NCI-H526 (cell line): Measurements from ENCODE around the gene USH1C.

Source experiments
- DNase-seq, 2 experiments: peaks; one replicate each; lab custom pipeline; 2025; lab: John Stamatoyannopoulos, UW

Gene USH1C

GRCh38 chr11:17570034-17570433 lies 25.8 kb upstream of the USH1C start:
- DNase-seq = no peak

GRCh38 chr11:17568944-17569343 lies 24.7 kb upstream of the USH1C start:
- no peak for DNase-seq

GRCh38 chr11:17564687-17565042 lies 20.4 kb upstream of the USH1C start:
- peak in 1 of 2 experiments; percentile 17 for DNase-seq

GRCh38 chr11:17563961-17564686 lies 19.9 kb upstream of the USH1C start:
- DNase-seq = no peak

- DNase-seq = peak in 1 of 2 experiments; percentile 16
Measured at GRCh38 chr11:17563231-17563646, 19.0 kb upstream of the USH1C start.

GRCh38 chr11:17561526-17561925 lies 17.3 kb upstream of the USH1C start:
- no peak for DNase-seq

- DNase-seq = no peak
Measured at GRCh38 chr11:17561111-17561415, 16.8 kb upstream of the USH1C start.

GRCh38 chr11:17560281-17561110 lies 16.3 kb upstream of the USH1C start:
- DNase-seq = no peak

GRCh38 chr11:17559341-17560087 lies 15.3 kb upstream of the USH1C start:
- DNase-seq = no peak

GRCh38 chr11:17558916-17559315 lies 14.7 kb upstream of the USH1C start:
- DNase-seq = no peak

- DNase-seq = no peak
Measured at GRCh38 chr11:17558025-17558780, 14.0 kb upstream of the USH1C start.

- no peak for DNase-seq
Measured at GRCh38 chr11:17556999-17557398, 12.8 kb upstream of the USH1C start.

GRCh38 chr11:17554487-17554886 lies 10.3 kb upstream of the USH1C start:
- no peak for DNase-seq

GRCh38 chr11:17553249-17553546 lies 9.0 kb upstream of the USH1C start:
- DNase-seq = no peak

GRCh38 chr11:17552392-17553248 lies 8.4 kb upstream of the USH1C start:
- no peak for DNase-seq

- no peak for DNase-seq
Measured at GRCh38 chr11:17552041-17552355, 7.8 kb upstream of the USH1C start.

- DNase-seq = no peak
Measured at GRCh38 chr11:17551347-17552040, 7.3 kb upstream of the USH1C start.

- DNase-seq = no peak
Measured at GRCh38 chr11:17550450-17551346, 6.5 kb upstream of the USH1C start.

GRCh38 chr11:17548444-17548843 lies 4.2 kb upstream of the USH1C start:
- DNase-seq = peak in 1 of 2 experiments; percentile 16

GRCh38 chr11:17547932-17548331 lies 3.7 kb upstream of the USH1C start:
- DNase-seq = peak in 1 of 2 experiments; percentile 11
